ENCODE results near the gene NWD2.

Gene NWD2

DNA sequence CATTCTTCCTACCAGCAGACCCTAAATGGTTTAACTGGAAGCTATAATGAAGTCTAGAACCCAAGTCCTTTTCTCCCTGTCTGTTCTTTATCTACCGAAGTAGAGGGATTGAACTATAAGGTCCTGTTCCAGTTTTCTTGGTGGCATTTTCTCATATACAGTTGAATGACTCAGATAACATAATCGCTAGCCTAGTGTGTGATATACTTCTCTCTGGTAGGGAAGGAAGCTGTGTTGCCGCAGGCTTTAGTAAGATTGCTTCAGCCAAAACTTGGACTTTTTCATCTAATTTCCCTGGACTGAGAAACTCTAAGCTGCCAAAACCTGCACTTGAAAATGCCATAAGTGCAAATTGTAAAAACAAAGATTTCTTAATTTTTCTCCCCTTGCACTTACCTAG lies 123.4 kb downstream of the NWD2 start (continued):
- TF ChIP-seq ZNF639 (tag by site-specific recombination; IDR thresholded peaks at IDR 0.05) (no peak), ZBTB48 (tag by site-specific recombination; IDR thresholded peaks at IDR 0.05) (no peak), ZNF747 (tag by site-specific recombination; IDR thresholded peaks at IDR 0.05) (no peak), ZNF335 (tag by site-specific recombination; conservative IDR thresholded peaks at IDR 0.05) (no peak), ZNF629 (tag by site-specific recombination; IDR thresholded peaks at IDR 0.05) (no peak), GLI2 (tag by site-specific recombination; IDR thresholded peaks at IDR 0.05; ENCODE audit: borderline replicate concordance, low read depth) (no peak), ATF2 (tag by site-specific recombination; IDR thresholded peaks at IDR 0.05; ENCODE audit: low read depth) (no peak), HOXC10 (CRISPR knock-in tag; IDR thresholded peaks at IDR 0.05) (no peak)
- TF ChIP-seq, protein P1, sequence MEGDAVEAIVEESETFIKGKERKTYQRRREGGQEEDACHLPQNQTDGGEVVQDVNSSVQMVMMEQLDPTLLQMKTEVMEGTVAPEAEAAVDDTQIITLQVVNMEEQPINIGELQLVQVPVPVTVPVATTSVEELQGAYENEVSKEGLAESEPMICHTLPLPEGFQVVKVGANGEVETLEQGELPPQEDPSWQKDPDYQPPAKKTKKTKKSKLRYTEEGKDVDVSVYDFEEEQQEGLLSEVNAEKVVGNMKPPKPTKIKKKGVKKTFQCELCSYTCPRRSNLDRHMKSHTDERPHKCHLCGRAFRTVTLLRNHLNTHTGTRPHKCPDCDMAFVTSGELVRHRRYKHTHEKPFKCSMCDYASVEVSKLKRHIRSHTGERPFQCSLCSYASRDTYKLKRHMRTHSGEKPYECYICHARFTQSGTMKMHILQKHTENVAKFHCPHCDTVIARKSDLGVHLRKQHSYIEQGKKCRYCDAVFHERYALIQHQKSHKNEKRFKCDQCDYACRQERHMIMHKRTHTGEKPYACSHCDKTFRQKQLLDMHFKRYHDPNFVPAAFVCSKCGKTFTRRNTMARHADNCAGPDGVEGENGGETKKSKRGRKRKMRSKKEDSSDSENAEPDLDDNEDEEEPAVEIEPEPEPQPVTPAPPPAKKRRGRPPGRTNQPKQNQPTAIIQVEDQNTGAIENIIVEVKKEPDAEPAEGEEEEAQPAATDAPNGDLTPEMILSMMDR (tag by site-specific recombination; IDR thresholded peaks at IDR 0.05) = no peak

GRCh38 chr4:37370052-37370451 lies 125.5 kb downstream of the NWD2 start:
- no peak for TF ChIP-seq ZNF10 (tag by site-specific recombination; IDR thresholded peaks at IDR 0.05)
- no peak for TF ChIP-seq ZNF701 (tag by site-specific recombination; IDR thresholded peaks at IDR 0.05)
- TF ChIP-seq, protein P2, sequence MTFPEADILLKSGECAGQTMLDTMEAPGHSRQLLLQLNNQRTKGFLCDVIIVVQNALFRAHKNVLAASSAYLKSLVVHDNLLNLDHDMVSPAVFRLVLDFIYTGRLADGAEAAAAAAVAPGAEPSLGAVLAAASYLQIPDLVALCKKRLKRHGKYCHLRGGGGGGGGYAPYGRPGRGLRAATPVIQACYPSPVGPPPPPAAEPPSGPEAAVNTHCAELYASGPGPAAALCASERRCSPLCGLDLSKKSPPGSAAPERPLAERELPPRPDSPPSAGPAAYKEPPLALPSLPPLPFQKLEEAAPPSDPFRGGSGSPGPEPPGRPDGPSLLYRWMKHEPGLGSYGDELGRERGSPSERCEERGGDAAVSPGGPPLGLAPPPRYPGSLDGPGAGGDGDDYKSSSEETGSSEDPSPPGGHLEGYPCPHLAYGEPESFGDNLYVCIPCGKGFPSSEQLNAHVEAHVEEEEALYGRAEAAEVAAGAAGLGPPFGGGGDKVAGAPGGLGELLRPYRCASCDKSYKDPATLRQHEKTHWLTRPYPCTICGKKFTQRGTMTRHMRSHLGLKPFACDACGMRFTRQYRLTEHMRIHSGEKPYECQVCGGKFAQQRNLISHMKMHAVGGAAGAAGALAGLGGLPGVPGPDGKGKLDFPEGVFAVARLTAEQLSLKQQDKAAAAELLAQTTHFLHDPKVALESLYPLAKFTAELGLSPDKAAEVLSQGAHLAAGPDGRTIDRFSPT (tag by site-specific recombination; IDR thresholded peaks at IDR 0.05) = no peak
- TF ChIP-seq REPIN1 (tag by site-specific recombination; IDR thresholded peaks at IDR 0.05; ENCODE audit: low read depth) = no peak
- TF ChIP-seq ZNF792 (tag by site-specific recombination; IDR thresholded peaks at IDR 0.05) = no peak
- TF ChIP-seq ZIC2 (tag by site-specific recombination; IDR thresholded peaks at IDR 0.05) = no peak
- TF ChIP-seq ZBTB48 (tag by site-specific recombination; IDR thresholded peaks at IDR 0.05) = no peak
- no peak for TF ChIP-seq ZNF624 (tag by site-specific recombination; IDR thresholded peaks at IDR 0.05)
- no peak for TF ChIP-seq ZFP37 (tag by site-specific recombination; IDR thresholded peaks at IDR 0.05)
- TF ChIP-seq ZNF169 (tag by site-specific recombination; IDR thresholded peaks at IDR 0.05) = no peak
- no peak for TF ChIP-seq ZEB2 (tag by site-specific recombination; IDR thresholded peaks at IDR 0.05)
- TF ChIP-seq ZNF335 (tag by site-specific recombination; conservative IDR thresholded peaks at IDR 0.05) = no peak
- no peak for TF ChIP-seq ZNF664 (tag by site-specific recombination; IDR thresholded peaks at IDR 0.05)
- no peak for TF ChIP-seq KLF7 (tag by site-specific recombination; IDR thresholded peaks at IDR 0.05; ENCODE audit: borderline replicate concordance)
- TF ChIP-seq OSR2 (tag by site-specific recombination; IDR thresholded peaks at IDR 0.05) = no peak
- TF ChIP-seq ZNF311 (tag by site-specific recombination; IDR thresholded peaks at IDR 0.05; ENCODE audit: borderline replicate concordance) = no peak
- no peak for TF ChIP-seq ZNF121 (tag by site-specific recombination; IDR thresholded peaks at IDR 0.05)
- ChIA-PET POLR2A (no interaction called here), CTCF (no interaction called here)
- no peak overlapping the region for H3K4me3 ChIP-seq (ENCODE audit: low read depth, low read length)
- no peak overlapping the region for H3K27ac ChIP-seq (ENCODE audit: extremely low read depth, low read depth, low read length)
- H3K9me3 ChIP-seq (ENCODE audit: control insufficient read depth, insufficient read depth, low read depth, low read length) = no peaks in the 10 kb centered on the region
- H3K36me3 ChIP-seq (ENCODE audit: control insufficient read depth in 2 of 2, insufficient read depth in 1 of 2, low read length in 2 of 2) = no peaks in the 10 kb centered on the region
- no peaks in the 10 kb centered on the region for H3K4me1 ChIP-seq (ENCODE audit: control insufficient read depth, insufficient read depth, low read length)
